Esophagus squamous epithelium (tissue), 4 donors: ENCODE data around the gene MVB12B.

Experiments used
- POLR2A ChIP-seq, 4 donors: fragments of 450-650 bp; IDR thresholded peaks; one replicate each; pipeline ENCODE4 v1.6.1; 2017; ENCODE audit warnings: antibody characterized with exemption in 4 of 4, mild to moderate bottlenecking in 4 of 4, moderate library complexity in 3 of 4
- TF ChIP-seq, protein P1 (sequence below), 6 experiments: fragments of 450-650 bp in 4 of 6; fragments of 200-600 bp in 2 of 6; sonication (generic) in 2 of 6; IDR thresholded peaks; one replicate each; pipeline ENCODE4 v1.5.1; 2016 to 2019; ENCODE audit warnings: antibody characterized with exemption in 6 of 6, mild to moderate bottlenecking in 4 of 6, moderate library complexity in 4 of 6

DNA sequence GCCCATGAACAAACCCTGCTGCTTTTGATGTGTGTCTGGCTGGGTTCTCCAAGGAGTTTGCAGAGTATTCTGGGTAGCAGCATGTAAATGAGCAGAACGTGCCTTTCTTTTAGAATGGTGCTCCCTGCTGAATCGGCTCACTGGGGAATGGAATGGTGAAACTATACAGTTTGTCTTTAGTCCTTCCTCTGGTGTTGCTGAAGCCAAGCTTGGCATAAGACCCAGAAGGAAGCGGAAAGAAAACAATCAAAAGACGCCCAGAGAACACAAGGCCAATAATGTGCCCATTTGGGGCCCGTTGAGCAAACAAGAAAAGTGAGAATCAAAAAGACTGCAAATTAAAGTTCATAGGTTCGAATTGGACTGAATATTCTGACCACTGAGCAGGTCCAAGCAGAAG, 60.1 kb downstream of the MVB12B start:
- TF ChIP-seq, protein P1, sequence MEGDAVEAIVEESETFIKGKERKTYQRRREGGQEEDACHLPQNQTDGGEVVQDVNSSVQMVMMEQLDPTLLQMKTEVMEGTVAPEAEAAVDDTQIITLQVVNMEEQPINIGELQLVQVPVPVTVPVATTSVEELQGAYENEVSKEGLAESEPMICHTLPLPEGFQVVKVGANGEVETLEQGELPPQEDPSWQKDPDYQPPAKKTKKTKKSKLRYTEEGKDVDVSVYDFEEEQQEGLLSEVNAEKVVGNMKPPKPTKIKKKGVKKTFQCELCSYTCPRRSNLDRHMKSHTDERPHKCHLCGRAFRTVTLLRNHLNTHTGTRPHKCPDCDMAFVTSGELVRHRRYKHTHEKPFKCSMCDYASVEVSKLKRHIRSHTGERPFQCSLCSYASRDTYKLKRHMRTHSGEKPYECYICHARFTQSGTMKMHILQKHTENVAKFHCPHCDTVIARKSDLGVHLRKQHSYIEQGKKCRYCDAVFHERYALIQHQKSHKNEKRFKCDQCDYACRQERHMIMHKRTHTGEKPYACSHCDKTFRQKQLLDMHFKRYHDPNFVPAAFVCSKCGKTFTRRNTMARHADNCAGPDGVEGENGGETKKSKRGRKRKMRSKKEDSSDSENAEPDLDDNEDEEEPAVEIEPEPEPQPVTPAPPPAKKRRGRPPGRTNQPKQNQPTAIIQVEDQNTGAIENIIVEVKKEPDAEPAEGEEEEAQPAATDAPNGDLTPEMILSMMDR (IDR thresholded peaks at IDR 0.05): no peak
- TF ChIP-seq POLR2A (IDR thresholded peaks at IDR 0.05): no peak
